NCI-H1436 (cell line): ENCODE measurements around the gene NAB2.
"Not testable (repeated sequence)": the region's sequence is repeated elsewhere in the genome, so short reads cannot be mapped to it uniquely, and the experiment has no call there.

Experiments used
- DNase-seq: peaks from one replicate; lab custom pipeline; 2025; lab: John Stamatoyannopoulos, UW

Gene NAB2, protein sequence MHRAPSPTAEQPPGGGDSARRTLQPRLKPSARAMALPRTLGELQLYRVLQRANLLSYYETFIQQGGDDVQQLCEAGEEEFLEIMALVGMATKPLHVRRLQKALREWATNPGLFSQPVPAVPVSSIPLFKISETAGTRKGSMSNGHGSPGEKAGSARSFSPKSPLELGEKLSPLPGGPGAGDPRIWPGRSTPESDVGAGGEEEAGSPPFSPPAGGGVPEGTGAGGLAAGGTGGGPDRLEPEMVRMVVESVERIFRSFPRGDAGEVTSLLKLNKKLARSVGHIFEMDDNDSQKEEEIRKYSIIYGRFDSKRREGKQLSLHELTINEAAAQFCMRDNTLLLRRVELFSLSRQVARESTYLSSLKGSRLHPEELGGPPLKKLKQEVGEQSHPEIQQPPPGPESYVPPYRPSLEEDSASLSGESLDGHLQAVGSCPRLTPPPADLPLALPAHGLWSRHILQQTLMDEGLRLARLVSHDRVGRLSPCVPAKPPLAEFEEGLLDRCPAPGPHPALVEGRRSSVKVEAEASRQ

DNA sequence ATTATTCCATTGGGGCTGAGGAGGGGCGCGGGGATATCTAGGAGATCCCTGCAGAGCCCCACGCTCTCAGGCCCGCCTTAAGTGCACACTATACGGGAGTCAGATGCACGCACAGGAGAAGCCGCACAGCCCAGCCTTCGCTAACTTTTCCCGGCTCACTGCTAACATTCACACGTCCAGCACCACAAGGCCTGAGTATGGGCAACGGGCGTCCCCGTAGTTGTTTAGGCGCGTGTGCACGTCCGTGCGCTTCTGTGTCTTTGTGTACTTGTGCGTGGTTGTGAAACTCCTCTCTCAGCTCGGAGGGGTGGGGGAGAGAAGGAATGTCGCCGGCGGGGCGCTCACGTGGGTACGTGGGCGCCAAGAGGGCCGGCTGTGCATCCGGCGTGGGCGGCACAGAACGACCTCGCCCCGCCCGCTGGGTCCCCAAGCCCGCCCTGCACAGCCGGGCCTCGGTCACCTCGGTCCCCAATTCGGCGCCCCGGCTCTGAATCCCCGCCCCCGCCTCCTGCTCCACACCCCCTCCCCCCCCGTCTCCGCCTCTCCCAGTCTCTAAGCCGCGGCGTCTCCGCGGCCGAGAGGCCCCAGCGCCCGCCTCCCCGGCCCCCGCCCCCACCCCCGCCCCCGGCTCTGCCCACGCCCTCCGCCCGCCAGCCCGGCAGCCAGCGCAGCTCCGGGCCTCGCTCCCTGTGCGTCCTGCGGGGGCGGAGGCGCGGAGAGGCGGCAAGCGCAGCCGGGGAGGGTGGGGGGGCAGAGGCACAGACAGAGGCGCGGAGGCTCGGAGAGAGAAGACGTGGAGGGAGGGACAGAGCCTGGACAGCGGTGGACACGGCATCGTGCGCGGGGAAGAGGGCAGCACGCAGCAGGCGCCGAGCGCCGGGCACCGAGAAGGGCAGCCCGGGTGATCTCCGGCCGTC is at the start of gene NAB2:
Gene NAB2 (plus strand): TSS at position 761 of the 917 bp plus-strand sequence. CDS start 158 bp downstream, outside the sequence.
- DNase-seq: peak; percentile 93

DNA sequence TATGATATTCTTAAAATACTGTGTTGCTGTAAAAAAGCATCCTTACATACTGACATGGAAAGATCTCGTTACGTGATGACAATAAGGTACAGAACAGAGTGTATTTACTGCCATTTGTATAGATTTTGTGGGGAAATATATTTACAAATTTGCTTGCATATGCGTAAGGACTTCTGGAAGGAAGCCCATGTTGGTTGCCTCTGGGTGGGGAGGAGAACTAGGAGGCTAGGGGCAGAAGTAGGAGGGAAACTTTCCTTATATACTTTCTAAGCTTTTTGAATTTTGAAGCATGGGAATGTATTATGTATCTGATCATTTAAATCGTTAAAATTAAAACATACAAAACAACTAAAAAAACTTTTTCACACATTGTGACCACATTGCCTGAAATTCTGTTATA is 48.7 kb upstream of the NAB2 start:
- DNase-seq: no peak

DNA sequence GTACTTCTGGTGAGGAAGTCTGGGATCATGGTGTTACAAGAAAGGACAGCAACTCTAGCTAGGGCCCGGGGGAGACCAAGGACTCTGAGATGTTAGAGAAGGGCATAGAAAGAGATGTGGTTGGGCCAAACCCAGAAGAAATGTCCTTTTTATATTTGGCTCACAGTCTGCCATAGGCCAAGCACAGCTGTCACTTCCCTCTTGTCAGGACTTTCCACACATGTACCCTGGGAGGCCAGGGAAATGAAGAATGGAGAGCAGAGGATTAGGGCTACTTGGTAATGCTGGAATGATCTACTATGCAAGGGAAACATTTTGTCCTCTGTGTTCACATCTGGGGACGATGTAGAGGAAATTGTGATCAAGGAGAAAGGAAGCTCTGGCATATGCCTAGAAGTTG is 48.2 kb upstream of the NAB2 start:
- no peak for DNase-seq

DNA sequence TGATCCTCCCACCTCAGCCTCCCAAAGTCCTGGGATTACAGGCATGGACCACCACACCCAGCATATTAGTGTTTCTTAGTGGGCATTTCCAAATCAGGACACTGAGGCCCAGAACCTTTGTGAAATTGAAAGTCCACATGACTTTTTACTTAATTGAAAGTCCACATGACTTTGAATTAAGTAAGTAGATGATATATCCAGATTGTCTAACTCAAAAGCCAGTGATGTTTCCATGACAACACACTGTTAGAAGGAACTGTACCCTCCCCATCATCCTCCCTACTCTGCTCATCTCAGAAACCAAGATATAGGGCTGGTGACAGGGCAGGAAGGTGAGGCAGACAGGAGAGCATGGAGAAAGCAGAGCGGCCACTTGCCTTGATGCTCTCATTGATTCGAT is 46.2 kb upstream of the NAB2 start:
- DNase-seq: no peak

DNA sequence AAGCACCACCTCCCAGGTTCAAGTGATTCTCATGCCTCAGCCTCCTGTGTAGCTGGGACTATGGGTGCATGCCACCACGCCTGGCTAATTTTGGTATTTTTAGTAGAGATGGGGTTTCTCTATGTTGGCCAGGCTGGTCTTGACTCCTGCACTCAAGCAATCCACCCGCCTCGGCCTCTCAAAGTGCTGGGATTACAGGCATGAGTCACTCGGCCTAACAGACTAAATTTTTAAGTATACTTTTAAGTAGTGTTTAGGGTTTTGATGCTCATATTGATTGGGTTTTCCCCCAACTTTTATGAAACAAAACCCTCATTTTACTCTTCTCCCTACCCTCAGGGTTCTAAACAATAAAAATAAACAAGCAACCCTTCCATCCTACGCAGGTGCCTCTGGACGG is 44.4 kb upstream of the NAB2 start:
- DNase-seq: no peak

DNA sequence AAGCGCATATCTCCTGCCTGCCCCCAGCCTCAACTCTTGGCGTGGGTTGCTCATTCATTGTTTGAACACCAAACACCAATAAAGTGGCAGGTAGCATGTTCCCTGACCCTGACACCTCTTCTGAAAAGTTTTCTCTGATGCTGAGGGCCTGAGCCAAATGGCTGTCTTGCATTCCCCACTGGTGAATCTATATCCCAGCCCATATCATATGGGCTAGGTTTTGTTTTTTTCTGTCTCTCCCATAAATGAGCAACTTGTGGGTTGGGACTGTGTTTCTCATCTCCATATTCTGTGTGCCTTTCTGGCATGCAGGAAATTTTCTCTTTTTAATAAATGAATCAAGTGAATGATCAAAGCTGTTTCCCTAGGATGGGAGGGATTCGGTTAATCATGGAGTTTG is 44.0 kb upstream of the NAB2 start:
- no peak for DNase-seq

DNA sequence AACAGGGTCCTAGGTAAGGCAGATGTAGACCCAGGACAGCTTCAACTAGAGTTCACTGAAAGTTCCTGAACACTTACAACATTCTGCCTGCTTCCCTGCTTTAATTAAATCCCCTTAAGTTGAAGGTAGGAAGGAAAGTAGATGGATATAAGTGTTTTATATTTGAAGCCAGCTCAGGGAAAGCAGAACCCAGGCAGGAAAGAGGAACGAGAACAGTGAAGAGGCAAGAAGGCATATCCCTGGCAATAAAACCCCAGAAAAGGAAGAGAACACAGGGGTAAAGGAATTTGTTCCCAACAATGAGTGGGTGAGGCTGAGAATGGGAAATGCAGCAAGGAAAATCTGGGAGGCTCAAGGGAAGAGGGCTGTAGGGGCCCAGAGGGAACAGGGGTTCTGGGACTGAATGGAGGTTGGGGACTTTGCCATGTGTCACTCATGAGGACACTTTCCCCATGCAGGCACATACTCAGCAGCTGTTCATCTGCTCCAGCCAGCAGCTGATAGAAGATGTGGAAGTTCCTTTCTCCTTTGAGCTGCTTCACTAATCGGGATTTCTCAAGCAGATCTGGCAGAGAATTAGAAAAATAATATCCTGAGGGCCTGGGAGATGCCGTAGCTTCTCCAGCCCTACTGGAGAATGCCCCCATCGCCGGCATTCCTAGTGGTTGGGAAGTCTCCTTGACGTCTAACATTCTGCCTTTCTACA is 42.7 kb upstream of the NAB2 start:
- no peak for DNase-seq

DNA sequence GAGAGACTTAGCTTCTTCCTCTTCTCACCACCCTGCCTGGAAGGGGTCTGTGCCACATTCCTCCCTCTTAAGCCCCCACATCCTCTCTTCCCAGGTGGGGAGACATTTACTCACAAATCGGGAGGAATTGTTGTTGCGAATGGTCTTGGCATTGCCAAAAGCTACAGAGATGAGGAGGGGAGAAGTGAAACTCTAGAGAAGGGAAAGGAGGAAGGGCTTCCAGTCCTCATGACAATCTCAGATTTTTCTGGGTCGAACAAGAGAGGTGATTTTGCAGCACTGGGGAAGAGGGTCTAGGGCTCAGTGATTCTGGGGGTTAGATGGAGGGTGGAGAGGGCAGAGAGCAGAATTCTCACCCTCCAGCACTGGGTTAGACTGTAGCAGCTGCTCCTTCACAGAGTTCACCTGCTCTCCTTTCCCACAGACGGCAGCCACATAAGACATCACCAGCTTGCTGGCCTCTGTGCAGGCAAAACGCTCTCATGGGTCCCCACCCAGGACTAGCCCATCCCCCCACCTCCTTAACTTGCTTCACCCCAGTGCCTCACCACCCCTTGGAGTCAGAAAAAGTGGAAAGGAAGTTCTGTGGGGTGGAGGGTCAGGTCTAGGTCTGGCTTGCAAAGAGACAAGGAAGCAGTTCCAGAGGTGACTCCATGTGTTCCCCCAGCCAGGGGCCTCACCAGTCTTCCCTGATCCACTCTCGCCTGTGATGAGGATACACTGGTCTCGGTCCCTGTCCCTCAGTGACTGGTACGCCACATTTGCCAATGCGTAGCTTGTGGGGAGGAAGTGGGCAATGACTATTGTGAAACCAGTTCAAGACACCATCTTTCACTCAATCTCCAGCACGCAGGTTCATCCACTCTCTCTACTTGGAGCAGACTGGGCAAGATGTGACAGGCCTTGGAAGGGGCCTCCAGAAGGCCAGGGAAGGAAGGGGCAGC is 41.7 kb upstream of the NAB2 start:
- DNase-seq: no peak

DNA sequence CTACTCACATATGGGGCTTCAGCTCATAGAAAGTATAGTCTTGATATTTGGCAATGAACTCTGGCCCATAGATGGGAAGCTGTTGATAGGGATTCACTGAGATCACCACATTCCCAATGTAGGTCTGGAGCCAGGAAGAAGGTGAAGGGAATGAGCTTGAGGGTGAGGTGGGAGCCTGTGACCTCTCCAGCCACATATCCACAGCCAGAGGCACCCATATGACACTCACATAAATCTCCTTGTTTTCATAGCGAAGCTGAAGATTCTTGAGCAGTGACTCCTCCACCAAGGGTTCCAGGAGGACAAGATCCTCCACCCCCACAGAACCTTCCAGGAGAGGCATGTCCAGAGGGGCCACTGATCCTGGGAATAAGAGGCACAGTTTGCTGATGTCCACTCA is 40.9 kb upstream of the NAB2 start:
- no peak for DNase-seq

DNA sequence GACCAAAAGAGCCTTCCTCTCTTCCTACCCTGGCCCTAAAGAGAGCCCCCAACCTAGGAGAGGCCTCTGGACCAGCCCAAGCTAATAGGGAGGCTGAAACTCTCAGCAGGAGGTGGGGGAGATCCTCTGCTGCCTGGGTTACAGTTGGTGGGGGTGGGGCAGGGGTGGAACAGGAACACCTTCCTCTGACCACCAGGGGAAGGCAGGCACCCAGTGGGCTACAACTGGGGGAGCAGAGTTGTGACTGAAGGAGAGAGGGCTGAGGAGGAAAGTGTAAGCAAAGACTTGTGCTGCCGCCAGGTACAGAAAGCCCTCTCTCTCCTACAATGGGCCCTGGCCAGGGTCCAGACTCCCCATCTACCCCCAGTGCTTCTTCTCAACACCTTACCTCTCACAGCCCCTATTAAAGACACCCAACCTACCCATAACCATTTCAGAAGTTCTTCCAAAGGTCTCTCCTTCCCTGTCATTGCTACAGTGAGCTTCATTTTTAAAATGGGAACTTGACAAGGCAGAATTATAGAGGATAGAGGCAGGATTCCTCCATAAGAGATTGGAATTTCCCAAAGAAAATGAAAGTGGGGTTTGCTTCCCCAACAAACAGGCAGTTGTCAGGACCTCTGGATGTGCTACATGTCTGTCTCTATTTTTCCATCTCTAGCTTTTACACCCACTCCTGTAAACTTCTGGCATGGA is 40.3 kb upstream of the NAB2 start:
- no peak for DNase-seq

DNA sequence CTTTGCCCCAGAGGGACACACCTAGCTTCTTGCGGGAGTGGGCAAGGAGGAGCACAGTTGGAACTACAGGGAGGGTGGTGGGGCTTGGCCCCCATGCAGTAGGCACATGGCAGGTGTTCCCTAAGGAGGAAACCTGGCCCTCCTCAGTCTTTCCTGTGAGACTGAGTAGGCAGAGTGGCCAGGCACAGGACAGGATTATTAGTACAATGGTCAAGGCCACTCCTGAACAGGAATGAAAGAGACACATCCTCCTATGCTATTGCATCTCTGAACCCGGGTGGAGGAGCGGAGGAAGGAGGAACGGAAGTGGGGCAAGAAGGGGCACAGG is 39.8 kb upstream of the NAB2 start:
- no peak for DNase-seq

DNA sequence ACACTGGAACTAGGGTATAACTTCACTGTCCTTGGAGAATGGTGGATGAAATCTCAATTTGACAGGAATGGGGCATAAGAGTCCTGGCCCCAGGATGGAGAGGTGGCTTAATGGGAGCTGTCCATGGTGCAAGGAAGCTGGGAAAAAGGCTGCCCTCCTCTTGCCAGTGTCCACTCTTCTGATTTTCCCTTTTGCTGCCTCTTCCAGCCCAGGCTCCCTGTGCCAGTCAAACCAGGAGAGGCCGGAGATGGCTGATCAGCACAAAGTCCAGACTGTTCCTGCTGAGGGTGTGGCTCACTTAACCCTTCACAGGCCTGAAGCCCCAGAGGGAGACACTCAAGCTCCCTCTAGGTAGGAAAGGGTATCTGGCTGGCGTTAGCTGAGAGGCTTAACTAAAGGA is 39.0 kb upstream of the NAB2 start, which contains the start of gene MYO1A:
Gene MYO1A (minus strand): TSS at position 240 of the 400 bp plus-strand sequence. CDS start 1,806 bp downstream, outside the sequence.
- DNase-seq: no peak

DNA sequence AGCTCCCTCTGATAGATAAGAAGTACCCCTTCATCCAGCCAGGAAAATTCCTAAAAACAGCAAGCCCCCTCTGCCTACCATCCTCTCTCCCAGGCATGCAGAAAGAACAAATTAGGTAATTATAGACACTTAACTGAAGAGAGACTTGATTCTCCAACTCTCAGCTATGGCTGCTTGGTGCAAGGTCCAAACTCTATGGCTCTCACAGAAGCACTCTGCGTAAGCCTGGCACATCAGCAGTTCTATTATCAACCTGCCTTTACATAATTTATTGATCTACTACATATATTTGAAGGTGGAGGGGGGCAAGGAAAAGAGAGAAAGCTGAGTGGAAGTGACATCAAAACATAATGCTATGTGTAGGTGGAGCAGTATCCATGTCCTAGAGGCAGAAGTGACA is 37.9 kb upstream of the NAB2 start:
- DNase-seq: no peak

DNA sequence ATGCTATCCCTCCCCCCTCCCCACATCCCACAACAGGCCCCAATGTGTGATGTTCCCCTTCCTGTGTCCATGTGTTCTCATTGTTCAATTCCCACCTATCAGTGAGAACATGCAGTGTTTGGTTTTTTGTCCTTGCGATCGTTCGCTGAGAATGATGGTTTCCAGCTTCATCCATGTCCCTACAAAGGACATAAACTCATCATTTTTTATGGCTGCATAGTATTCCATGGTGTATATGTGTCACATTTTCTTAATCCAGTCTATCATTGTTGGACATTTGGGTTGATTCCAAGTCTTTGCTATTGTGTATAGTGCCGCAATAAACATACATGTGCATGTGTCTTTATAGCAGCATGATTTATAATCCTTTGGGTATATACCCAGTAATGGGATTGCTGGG is 35.8 kb upstream of the NAB2 start:
- DNase-seq: not testable (repeated sequence)

DNA sequence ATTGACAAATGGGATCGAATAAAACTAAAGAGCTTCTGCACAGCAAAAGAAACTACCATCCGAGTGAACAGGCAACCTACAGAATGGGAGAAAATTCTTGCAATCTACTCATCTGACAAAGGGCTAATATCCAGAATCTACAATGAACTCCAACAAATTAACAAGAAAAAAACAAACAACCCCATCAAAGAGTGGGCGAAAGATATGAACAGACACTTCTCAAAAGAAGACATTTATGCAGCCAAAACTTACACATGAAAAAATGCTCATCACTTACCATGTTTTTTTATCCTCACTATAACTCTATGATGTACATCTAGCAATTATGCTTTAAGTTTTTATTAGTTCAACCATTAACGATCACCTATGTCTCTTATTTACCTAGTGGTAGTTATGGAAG is 35.0 kb upstream of the NAB2 start:
- DNase-seq: not testable (repeated sequence)

DNA sequence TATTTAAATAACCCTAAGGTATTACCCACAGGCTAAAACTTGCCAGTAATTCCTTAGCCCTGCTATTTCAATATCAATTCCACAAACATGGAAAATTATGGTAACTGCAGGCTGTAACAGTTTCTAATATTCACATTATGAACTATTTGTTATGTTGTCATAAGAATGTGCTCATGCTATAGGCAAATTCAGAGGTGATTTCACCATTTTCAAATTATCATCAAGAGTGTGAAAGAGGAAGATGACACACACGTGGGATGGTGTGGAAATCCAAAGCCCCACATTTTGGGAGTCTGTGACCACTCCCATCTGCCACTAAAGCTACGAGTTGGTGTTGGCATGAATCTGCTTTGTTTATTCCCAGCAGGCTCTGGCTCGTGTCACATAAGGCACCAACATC is 33.1 kb upstream of the NAB2 start:
- DNase-seq: no peak

DNA sequence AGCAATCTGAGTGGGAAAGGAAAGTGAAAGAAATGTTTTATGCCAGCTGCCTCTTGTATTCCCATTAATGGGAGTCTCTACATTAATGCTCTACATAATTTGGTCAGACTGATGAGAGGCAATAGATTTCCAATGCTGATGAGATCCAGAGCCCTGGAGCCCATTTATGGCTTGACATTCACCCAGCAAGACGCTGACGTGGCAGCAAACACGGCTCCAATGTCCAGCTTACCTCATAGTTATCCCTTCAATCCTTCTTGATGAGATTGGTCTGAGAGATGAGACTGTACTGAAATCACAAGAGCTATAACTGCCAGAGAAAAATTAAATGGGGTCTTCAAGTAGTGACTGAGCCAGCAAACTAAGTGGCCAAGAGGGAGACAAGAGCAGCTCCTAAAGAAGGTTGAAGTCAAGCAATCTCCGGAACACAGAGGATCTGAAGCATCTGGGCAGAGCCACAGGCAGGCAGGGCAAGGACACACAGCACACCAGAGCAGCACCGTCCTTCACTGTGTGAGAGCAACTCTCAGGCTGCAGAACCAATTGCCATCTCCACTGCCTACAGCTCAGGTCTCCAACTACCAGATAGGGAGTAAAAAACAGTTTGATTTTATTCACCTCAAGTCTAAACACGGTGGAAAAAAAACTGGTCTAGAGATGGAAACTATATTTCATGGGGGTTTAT is 31.7 kb upstream of the NAB2 start:
- DNase-seq: no peak

DNA sequence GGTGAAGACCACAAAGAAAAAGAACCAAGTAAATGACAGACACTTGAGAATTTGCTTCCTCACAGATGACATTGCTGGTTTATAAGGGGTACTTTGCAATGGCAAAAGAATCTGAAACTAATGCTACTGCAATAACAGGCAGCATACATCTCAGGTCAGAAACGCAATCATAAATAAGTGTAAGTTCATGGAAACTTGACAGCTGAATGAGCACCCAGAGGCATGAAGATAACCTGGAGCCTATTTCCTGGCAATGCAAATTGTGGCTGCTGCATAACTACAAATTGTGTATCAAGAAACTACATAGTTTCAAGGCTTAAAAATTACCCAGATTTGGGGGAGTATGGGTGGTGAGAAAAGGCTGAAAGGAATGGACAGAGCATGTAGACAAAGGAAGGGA is 30.5 kb upstream of the NAB2 start:
- DNase-seq: no peak

DNA sequence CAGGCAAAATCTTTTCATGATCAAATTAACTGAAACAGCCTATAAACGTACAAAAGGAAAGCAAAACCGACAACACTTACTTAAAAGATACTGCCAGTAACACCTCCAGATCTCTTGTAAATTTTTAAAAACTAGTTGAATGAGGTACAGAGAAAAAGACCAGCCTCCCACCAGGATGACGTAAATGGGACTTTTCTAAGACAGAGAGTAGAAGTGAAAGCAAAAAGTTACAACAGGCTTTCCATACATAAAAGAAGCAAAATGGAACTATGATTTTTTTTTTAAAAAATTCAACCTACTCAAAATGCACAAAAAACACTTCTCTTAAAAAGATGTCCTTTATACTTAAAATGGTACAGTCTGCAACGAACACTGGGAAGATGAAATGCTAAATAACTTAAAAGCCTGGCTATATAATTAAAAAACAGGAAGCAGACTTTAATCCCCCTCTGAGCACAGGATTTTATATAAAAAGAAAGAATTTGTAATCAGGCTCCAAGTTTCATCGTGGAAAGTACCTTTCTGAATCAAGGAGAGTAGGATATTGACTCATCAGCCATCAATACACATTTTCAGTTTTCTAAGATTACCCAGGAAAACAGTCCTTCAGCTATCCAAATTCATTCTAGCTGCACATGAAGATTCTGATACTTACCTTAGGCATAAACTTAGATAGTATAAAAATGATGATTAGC is 24.8 kb upstream of the NAB2 start:
- DNase-seq: no peak
